ENCODE data around the gene XKRX.

Gene XKRX

GRCh38 chrX:100871594-100872560 is 56.8 kb downstream of the XKRX start:
- TF ChIP-seq, protein P1, sequence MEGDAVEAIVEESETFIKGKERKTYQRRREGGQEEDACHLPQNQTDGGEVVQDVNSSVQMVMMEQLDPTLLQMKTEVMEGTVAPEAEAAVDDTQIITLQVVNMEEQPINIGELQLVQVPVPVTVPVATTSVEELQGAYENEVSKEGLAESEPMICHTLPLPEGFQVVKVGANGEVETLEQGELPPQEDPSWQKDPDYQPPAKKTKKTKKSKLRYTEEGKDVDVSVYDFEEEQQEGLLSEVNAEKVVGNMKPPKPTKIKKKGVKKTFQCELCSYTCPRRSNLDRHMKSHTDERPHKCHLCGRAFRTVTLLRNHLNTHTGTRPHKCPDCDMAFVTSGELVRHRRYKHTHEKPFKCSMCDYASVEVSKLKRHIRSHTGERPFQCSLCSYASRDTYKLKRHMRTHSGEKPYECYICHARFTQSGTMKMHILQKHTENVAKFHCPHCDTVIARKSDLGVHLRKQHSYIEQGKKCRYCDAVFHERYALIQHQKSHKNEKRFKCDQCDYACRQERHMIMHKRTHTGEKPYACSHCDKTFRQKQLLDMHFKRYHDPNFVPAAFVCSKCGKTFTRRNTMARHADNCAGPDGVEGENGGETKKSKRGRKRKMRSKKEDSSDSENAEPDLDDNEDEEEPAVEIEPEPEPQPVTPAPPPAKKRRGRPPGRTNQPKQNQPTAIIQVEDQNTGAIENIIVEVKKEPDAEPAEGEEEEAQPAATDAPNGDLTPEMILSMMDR (IDR thresholded peaks at IDR 0.05; ENCODE audit: low read depth, low read length): no peak
- TF ChIP-seq POLR2A (IDR thresholded peaks at IDR 0.05; ENCODE audit: extremely low read depth, insufficient read length): no peak
- no peak for DNase-seq (ENCODE audit: low read depth)

GRCh38 chrX:100870527-100870926 is 58.2 kb downstream of the XKRX start:
- DNase-seq (ENCODE audit: low read depth): no peak
- TF ChIP-seq, protein P1 (IDR thresholded peaks at IDR 0.05; ENCODE audit: low read depth, low read length): no peak
- no peak for TF ChIP-seq MYC (IDR thresholded peaks at IDR 0.05; ENCODE audit: low read depth, low read length)
- TF ChIP-seq POLR2A (IDR thresholded peaks at IDR 0.05; ENCODE audit: extremely low read depth, insufficient read length): no peak
- no peak for TF ChIP-seq MAX (IDR thresholded peaks at IDR 0.05; ENCODE audit: low read depth, low read length)
- H3K4me3 ChIP-seq (ENCODE audit: low read depth, low read length): no peak overlapping the region

More at GRCh38 chrX:100871594-100872560, 56.8 kb downstream of the XKRX start:
- no peak overlapping the region for H3K4me3 ChIP-seq (ENCODE audit: low read depth, low read length)

DNA sequence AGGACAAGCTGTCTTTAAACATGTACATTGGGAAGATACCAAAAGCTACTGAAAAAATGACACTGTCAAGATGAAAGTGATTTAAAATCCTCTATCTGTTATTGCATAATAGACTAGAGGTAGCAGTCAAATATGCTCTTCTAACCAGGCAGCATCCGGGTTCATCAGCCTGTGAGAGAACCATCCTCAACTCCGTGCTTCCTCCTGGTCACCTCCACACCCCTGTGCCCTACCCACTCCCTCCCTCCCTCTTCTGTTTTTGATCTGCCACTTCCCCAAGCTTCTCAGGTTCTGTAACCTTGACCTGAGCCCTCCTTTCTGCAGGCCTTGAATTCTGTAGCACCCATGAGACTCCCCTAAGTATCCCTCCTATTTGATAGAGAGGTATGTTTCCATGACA is 60.4 kb downstream of the XKRX start:
- DNase-seq (ENCODE audit: low read depth): no peak
- no peak overlapping the region for H3K4me3 ChIP-seq (ENCODE audit: low read depth, low read length)
- no peak for TF ChIP-seq POLR2A (IDR thresholded peaks at IDR 0.05; ENCODE audit: extremely low read depth, insufficient read length)
- no peak for TF ChIP-seq MAX (IDR thresholded peaks at IDR 0.05; ENCODE audit: low read depth, low read length)
- TF ChIP-seq, protein P1 (IDR thresholded peaks at IDR 0.05; ENCODE audit: low read depth, low read length): no peak

DNA sequence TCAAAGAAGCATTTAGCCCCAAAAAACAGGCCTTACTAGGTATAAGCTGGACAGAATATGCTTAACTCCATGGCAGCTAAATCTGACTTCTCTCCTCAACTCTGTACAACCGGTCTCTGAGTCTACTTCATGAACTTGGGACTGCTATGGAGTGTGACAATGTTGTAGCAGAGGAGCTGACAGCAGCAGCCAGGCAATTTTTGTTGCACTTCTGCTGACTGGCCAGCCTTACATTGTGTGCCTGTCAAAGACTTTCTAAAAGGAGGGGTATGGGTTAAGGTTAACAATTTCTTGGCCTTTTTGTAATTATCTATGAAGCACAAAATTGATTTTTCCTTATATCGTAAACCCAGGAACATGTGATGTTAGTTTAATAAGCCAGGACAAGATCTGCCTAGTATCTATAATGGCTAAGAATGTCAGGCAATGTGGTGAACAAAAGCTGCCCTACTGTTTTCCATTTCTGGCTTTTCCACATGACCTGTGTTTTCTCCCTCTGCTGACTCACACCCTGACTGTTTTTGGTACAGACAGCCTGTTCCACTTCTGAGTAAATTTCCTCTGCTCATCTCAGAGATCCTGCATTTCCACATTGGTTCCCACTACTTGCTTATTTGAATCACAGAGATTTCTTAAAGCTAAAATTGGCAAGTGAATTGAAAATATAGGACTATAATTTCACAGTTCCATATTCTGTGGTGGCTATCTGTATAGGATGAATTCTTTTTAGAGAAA is 63.9 kb downstream of the XKRX start:
- TF ChIP-seq, protein P1 (IDR thresholded peaks at IDR 0.05; ENCODE audit: low read depth, low read length): no peak
- TF ChIP-seq MAX (IDR thresholded peaks at IDR 0.05; ENCODE audit: low read depth, low read length): no peak
- TF ChIP-seq MYC (IDR thresholded peaks at IDR 0.05; ENCODE audit: low read depth, low read length): no peak
- TF ChIP-seq POLR2A (IDR thresholded peaks at IDR 0.05; ENCODE audit: extremely low read depth, insufficient read length): no peak
- DNase-seq (ENCODE audit: low read depth): no peak

More for the DNA sequence above, 63.9 kb downstream of the XKRX start:
- no peak overlapping the region for H3K4me3 ChIP-seq (ENCODE audit: low read depth, low read length)

All from NB4 (cell line).